Colon (tissue), 2 donors: Measurements from ENCODE around the gene ZCCHC3.
"Not testable (repeated sequence)": the region's sequence is repeated elsewhere in the genome, so short reads cannot be mapped to it uniquely, and the experiment has no call there.

Experiments used
- FAIRE-seq: peaks from 2 replicates; lab custom pipeline; 2012; peaks lifted over from hg19 to GRCh38; lab: Jason Lieb, UNC
- donor health status: control.
- donor health status: control.

Gene ZCCHC3

DNA sequence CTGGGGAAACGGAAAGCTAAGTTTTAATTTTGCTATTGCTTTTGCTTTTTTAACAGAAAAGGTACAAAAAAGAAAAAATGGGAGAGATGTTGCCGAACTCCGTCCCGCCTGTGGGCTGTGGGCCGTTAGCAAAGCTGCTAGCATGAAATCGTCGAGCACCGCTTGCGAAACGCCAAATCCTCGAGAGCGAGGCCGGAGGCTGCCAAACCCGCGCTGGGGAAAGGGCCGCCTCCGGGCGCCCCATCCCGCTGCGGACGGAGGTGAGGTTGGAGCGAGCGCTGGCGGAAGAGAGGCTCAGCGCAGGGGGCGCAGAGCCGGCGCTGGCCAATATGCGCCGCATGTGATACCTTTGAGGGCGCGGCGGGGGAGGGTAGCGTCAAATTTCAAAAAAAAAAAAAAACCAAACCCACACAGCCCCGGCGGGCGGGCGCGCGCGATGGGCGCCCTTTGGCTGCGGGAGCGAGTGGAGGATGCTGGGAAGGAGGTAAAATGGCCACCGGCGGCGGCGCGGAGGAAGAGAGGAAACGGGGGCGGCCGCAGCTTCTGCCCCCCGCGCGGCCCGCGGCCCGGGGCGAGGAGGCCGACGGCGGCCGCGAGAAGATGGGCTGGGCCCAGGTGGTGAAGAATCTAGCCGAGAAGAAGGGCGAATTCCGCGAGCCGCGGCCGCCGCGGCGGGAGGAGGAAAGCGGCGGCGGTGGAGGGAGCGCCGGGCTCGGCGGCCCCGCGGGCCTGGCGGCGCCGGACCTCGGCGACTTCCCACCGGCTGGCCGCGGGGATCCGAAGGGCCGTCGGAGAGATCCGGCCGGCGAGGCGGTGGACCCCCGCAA lies at the start of gene ZCCHC3:
TSS of gene ZCCHC3 (plus strand) at position 473 of the 827 bp plus-strand sequence. CDS start at position 490, 17 bp downstream.
- FAIRE-seq, result no peak

DNA sequence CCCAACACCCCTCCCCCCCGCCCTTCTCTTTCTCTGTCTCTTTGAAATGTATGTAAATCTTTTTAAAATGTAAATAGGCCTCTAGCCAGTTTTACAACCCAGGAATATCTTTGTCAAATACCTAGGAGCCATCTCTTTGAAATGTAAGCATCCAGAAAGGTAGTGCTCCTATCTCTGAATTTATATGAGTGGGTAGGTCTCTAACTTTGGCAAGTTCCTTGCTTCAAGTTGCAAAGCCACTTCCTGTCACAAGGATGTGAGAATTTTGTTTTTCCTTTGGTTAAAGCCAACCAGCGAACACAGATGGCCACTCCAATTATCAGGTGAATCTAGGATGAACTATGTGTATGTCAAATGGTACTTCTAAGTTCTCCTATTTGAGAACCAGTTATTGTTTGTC lies 46.0 kb upstream of the ZCCHC3 start:
- no peak for FAIRE-seq

DNA sequence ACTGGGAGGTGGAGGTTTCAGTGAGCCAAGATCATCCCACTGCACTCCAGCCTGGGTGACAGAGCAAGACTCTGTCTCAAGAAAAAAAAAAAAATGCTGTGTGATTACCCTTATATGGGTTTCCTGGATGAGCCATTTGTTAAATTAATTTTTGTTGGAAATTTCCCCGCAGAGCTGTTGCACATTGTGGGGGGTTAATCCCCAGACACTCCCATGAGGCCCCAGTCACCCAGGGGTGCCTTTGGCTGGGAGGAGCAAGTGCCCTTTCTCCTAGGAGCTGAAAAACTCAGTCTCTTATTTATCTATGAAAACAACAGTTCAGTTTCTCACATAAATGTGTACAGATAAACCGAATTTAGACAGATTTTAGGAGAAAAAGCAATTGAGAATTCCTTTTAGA lies 44.6 kb upstream of the ZCCHC3 start:
- FAIRE-seq, result no peak

GRCh38 chr20:253447-253846 lies 43.9 kb upstream of the ZCCHC3 start:
- not testable (repeated sequence) for FAIRE-seq

- FAIRE-seq, result no peak
Measured at GRCh38 chr20:257419-257818, 40.0 kb upstream of the ZCCHC3 start, which contains the start of gene DEFB132. DEFB132 (plus strand) TSS chr20:257724; CDS start chr20:257779, 55 bp downstream.

GRCh38 chr20:258269-258858 lies 39.0 kb upstream of the ZCCHC3 start:
- FAIRE-seq, result no peak

DNA sequence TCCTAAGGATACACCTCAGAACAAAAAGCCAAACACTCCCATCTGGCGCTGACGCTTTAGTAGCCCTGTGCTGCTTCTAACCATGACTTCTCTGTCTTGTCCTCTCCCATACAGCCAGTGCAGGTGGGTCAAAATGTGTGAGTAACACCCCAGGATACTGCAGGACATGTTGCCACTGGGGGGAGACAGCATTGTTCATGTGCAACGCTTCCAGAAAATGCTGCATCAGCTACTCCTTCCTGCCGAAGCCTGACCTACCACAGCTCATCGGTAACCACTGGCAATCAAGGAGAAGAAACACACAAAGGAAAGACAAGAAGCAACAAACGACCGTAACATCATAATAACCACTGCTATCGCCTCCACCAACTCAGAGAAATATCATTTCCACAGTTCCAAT lies 38.4 kb upstream of the ZCCHC3 start:
- no peak for FAIRE-seq

GRCh38 chr20:259981-260380 lies 37.4 kb upstream of the ZCCHC3 start:
- no peak for FAIRE-seq

GRCh38 chr20:263701-264100 lies 33.7 kb upstream of the ZCCHC3 start:
- no peak for FAIRE-seq

DNA sequence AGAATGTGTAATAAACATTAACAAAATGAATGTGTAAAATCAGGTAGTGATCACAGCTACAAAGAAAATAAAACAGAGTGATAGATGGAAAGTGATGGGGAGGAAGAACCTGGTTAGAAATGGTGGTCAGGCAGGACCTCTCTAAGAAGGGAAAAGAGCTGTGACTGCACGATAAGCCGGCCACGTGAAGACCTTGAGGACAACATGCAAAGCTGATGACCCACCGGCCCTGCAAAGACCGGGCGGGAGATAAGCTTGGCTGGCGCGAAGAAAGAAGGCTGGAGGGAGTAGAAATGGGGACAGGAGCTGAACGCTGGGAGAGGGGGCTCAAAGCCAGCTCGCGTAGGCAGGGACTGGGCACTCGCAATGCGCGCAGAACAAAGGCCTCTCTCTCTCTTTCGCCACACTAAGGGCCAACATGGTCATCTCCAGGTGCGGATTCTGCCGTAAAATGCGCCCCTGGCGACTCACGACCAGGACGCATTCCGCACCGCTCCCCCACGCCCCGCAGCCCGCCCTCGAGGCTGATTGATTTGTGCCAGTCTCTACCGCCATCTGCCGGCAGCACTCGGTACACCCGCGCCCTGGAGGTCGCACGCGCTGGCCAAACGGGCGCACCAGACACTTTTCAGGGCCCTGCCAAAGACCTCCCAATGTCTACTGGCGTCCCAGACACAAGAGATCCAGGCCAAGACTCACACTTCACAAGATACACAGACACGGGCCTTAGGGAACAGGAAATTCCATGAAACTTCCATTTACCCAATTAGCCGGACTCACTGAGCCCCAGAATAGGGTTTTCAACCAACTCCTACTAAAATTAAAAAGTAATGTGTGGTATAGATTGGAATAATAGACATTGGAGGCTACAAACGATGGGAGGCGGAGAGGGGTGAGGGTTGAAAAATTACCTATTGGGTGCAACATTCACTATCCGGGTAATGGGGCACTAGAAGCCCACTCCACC lies 30.5 kb upstream of the ZCCHC3 start:
- no peak for FAIRE-seq

DNA sequence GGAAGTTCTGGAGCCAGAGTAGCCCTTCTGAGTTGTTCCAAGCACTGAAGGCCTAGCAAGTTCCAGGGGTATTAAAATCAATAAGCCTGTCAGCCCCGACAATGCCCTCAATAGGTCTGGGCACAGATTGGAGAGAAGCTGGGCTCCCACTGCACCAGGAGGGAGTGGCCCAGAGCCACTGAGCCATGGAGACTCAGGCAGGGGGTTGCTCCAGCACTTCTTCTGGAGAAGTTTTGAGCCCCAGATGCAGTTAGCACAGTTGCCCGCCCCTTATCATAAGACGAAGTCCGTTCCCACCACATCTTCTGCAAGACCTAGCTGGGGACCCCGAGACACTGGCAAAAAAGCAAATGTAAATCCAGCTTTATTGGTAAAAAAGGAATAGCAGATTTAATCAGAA lies 26.9 kb upstream of the ZCCHC3 start:
- no peak for FAIRE-seq

DNA sequence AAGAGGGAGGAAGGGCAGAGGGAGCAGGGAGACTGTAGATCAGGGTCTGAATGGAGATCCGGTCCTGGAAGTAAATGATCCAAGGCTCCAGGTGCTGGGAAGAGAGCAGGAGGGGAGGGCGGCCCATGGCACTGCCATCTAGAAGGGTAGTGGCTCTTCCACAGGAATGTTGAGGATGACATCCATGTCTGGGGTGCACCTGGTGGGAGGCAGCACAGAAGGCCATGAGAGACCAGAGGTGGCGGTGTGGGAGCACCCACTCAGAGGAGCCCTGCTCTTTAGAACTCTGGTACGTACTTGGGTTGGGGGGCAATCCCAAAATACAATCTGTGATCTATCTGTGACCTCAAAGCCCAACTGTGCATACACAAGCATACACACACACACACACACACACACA lies 26.3 kb upstream of the ZCCHC3 start:
- no peak for FAIRE-seq

GRCh38 chr20:271528-271927 lies 25.8 kb upstream of the ZCCHC3 start:
- FAIRE-seq, result no peak

DNA sequence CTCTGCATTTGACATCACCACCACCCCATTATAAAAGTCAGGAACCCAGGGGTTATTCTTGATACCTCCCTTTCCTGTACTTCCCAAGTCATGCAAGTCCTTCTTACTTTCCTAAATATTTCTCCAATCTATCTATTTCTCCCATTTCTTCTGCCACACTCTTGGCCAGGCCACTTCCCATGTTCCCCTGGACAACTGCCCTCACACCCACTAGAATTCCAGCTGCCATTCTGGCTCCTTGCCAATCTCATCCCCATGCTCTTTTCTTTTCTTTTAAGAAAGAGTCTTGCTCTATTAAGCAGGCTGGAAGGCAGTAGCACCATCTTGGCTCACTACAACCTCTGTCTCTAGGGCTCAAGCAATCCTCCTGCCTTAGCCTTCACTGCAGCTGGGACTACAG lies 24.7 kb upstream of the ZCCHC3 start:
- no peak for FAIRE-seq

GRCh38 chr20:273884-274283 lies 23.5 kb upstream of the ZCCHC3 start:
- FAIRE-seq, result no peak

DNA sequence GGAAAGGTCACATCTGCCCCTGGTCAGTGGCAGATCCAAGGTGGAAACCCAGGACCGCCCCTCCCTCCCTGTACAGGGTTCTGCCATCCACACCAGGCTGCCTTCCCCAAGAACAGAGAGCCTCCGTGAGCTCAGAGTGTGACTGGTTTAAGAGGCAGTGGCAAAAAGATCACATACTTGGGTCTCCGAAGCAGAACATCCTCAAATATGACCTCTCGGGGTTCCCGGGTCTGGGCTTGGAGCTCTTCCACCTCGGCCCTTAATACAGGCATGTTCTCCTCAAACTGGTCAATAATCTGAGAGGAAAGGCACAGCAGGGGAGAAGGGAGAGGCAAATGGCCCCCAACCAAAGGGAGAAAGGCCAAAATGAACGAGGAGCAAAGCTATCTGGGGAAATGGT lies 21.6 kb upstream of the ZCCHC3 start:
- FAIRE-seq, result no peak

GRCh38 chr20:276620-277495 lies 20.5 kb upstream of the ZCCHC3 start:
- FAIRE-seq, result no peak

DNA sequence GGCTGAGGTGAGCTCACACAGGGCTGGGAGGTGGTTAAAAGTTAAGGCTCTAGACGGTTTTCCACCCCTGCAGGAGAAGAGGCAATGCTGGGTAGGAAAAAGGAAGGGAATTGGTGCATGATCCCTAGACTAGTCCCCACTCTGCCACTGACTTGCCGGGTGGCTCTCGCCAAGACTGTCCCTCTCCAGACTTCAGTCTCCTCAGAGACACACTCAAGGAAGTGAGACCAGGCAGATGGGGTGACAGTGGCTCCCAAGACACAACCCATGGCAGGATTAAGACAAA lies 19.9 kb upstream of the ZCCHC3 start:
- FAIRE-seq, result no peak

DNA sequence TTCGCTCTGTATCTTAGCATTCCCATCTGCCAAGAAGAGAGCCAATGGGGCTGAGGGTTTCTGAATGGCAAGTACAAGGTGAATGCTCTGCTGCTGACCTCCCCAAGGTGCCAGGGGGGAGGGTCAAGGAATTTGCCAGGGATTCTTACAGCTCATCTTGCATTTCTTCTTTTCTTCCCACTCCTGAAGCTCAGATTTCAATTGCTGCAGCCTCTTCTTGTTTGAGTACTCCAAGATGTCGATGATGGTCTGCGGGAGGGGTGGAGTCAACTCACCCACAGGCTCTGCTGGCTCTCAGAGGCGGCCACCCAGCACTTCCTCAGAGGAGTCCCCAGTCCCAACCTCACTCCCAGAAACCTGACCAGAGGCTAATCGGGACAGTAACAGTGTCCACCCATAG lies 19.2 kb upstream of the ZCCHC3 start:
- FAIRE-seq, result no peak

- FAIRE-seq, result no peak
Measured at GRCh38 chr20:278607-279571, 18.5 kb upstream of the ZCCHC3 start.

DNA sequence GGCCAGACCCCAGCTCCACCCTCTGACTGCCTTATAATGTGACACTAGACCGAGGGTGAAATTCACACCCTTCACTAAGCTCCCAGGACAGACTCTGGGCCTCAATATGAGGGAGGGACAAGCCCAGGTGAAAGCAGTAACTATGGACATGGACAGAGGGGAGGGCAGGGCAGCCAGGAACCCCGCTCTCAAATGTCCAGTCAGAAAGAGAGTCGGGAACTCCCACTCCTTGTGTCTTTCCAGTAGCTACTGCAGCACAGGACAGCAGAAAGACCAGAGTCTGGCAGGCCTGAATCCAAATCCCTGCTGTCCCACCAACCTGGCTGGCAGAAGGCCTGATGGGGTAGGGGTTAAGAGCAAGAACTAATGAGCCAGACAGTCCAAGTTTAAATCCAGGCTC lies 13.2 kb upstream of the ZCCHC3 start:
- no peak for FAIRE-seq
